ENCODE results near the gene RGS14.

DNA sequence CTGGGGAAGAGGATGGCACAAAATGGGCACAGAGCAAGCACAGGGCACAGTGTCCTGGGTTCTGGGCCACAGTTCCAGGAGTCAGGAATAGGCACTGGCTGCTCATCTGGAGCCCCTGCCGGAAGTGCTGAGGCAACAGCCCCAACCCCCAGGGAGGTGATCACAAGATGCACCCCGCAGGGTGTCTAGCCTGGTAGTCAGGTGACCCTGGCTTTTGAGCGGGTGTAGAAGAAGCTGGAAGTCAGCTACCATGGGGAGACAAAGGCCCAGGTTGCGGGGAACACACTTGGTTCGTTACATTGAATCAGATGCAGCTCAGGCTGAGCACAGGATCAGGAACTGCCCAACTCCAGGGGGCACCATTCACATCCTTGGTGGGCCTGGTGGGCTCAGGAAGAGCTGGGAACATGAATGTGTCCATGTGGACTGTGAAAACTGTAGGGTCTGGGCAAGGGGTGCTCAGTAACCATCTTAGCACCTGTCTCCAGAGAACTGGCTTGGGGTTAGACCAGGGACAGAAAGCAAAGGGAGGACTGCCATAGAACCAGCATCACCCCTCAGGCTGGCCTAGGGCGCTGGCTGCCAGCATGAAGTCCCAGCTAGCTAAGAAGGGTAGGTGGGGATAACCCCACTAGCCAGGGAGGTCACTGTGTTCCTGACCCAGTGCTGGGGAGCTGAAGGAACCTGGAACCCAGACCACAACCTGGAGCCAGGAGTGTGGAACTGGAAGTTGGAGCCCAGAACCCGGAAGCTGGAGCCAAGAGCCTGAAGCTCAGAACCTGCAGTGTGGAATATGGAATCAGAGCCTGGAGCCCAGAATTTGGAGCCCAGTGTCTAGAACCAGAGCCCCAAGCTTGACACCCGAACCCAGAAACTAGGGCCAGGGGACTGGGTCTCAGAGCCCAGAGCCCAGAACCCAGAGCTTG is 20.4 kb downstream of the RGS14 start:
- TF ChIP-seq POLR2AphosphoS5 (IDR thresholded peaks at IDR 0.05; ENCODE audit: borderline replicate concordance, low read depth, low read length) = no peak
- TF ChIP-seq FOXP2 (optimal IDR thresholded peaks at IDR 0.05; ENCODE audit: control extremely low read depth, extremely low read length, insufficient read depth) = no peak
- no peak for TF ChIP-seq EZH2 (IDR thresholded peaks at IDR 0.05)
